NT2/D1 (cell line): Measurements from ENCODE around the gene CNTN2.

Experiments
- SUZ12 ChIP-seq: IDR thresholded peaks from 2 replicates; pipeline ENCODE4 v1.6.1; 2011; ENCODE audit not compliant: insufficient read length, insufficient read depth; ENCODE audit errors: extremely low read depth
- YY1 ChIP-seq: IDR thresholded peaks from 2 replicates; pipeline ENCODE4 v1.6.1; 2011; ENCODE audit not compliant: insufficient read length, insufficient read depth
- ZNF274 ChIP-seq: IDR thresholded peaks from 2 replicates; pipeline ENCODE4 v1.6.1; 2011; ENCODE audit warnings: mild to moderate bottlenecking, low read depth, low read length

DNA sequence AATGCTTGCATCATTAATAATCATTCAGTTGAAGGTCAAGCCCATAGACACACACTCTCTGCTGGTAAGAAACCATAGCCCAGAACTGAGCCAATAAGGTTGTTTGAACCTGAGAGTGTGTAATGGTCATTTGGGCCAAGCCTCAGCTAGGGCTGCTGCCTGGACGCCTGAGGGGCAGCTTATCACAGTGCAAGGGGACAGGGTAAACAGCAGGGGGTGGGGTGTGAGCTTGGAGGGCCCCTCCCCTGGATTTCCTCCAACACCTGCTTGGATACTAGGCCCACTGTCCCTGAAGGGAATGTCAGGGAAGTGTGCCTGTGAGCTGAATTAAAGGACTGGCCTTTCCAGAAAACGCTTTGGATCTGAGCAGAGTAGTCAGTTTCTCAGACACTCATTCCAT lies 24.6 kb upstream of the CNTN2 start:
- TF ChIP-seq ZNF274 (no peak), YY1 (no peak), SUZ12 (no peak)
